ENCODE results near the gene VPS41.

DNA sequence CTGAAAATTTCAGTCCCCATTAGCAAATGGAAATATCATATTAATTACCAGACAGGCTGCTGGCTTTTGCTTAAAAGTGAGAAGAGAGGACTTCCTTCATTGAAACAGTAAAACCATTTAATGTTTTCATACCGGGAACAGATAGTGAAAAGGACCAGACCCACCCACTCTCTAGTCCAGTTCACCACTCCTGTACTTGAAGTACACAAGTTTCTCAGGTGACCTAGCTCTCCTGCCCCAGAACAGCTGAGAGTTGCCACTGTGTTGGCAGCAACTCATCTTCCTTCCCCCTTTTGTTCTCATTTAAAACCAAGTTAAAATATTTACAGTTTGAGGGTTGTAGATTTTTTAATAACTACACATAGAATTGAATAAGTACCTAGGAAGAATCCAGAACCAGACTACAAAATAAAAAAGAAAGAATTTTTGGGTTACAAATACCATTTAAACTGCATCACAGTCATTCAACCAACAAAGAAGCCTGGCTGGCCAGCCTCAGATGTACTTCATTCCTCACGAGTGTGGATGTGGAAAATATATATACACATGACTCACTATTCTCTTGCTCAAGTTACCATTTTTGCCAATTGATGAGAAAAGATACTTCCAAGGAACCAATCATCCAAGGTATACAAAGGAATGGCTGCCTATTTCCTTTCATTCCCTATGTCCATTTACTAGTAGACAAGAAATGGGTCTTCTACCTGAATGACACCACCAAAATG lies 68.1 kb downstream of the VPS41 start:
- TF ChIP-seq POLR2AphosphoS5 (IDR thresholded peaks at IDR 0.05) (no peak), POLR2A (IDR thresholded peaks at IDR 0.05) (no peak)
- TF ChIP-seq, protein P1, sequence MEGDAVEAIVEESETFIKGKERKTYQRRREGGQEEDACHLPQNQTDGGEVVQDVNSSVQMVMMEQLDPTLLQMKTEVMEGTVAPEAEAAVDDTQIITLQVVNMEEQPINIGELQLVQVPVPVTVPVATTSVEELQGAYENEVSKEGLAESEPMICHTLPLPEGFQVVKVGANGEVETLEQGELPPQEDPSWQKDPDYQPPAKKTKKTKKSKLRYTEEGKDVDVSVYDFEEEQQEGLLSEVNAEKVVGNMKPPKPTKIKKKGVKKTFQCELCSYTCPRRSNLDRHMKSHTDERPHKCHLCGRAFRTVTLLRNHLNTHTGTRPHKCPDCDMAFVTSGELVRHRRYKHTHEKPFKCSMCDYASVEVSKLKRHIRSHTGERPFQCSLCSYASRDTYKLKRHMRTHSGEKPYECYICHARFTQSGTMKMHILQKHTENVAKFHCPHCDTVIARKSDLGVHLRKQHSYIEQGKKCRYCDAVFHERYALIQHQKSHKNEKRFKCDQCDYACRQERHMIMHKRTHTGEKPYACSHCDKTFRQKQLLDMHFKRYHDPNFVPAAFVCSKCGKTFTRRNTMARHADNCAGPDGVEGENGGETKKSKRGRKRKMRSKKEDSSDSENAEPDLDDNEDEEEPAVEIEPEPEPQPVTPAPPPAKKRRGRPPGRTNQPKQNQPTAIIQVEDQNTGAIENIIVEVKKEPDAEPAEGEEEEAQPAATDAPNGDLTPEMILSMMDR (IDR thresholded peaks at IDR 0.05 in 8 of 11, conservative IDR thresholded peaks at IDR 0.05 in 3 of 11) = no peak
